ENCODE data around the gene APBA2.

DNA sequence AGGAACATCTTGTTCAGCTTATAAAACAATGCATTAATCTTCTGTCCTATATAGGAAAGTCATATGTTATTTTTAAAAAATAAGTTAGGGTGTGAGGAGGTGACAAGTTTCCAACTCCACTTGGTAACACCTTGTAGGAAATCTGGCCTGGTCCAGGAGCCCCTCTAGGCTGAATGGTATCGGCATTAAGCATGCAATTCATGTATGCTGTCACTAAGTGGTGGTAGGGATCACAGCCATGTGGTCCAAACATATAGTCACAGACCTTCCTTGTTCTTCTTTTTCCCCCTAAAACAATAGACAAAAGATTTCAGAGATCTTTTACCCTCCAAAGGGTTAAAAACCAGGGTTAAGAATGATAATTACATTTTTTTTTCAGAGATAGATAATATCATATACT is 4.2 kb upstream of the APBA2 start:
- no peak for TF ChIP-seq POLR2A (IDR thresholded peaks at IDR 0.05)
- no peak for TF ChIP-seq CTCF (IDR thresholded peaks at IDR 0.05)
